Activated CD4-positive, CD25-positive, alpha-beta regulatory T cell treated with anti-CD3 and anti-CD28 coated beads, Interleukin-2, amount 50 U/mL, for 72 hours (primary cell): ENCODE results near the gene SPHKAP.
"Not testable (repeated sequence)": the region's sequence is repeated elsewhere in the genome, so short reads cannot be mapped to it uniquely, and the experiment has no call there.

Source experiments
- DNase-seq: peaks from one replicate; pipeline ENCODE4 v3.0.0; 2021

SPHKAP gene

DNA sequence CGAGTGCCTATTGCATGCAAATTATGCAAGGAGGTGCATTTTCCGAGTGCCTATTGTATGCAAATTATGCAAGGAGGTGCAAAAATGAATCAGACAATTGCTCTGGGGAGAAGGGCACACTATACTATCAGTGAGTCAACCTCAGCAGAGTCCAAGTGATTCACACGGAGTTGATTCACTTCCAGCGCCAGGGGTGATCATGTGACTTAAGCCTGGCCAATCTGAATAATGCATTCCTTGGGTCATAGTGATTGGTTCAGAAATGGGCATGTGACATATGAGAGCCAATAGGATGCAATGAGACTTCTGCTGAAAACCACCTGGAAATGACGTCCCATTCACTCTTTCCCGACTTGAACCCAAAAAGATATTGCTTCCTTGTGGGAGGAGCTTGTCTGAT, 157.9 kb downstream of the SPHKAP start:
- no peak for DNase-seq

DNA sequence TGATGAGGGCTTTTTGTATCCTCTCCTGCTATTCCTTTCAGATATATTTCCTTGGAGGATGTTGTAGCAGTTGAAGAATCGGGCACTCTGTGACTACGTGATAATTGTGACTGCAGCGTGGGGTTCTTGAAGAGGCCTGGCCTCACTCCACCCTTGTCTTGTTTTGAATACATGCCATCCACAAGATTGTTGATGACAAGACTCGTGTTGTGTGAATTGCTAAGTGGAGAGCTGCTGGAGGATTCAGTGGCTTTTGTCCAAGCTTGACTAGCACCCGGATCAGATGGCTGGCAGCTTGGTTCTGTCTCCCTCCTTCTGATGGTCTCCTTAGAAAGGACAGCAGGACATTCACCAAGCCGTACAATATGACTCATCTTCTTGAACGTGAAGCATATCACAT, 163.2 kb downstream of the SPHKAP start:
- no peak for DNase-seq

DNA sequence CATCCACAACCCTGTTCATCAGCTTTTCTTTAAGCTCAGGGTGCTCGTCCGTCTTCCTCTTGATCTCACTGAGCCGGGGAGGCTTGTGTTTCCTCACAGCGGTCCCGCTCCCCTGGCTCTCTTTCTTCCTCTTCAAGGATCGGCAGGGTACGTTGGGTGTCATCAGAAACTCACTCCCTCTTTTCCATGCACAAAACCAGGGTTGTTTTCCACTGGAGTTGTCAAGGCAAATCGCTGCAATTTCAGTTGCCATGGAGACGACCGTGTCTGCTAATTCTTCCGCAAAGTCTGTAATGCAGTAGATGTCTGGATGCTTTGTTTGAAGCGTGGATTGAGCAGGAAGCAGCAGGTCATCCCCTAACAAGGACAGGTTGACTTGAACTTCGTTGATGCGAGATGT, 163.7 kb downstream of the SPHKAP start:
- no peak for DNase-seq

DNA sequence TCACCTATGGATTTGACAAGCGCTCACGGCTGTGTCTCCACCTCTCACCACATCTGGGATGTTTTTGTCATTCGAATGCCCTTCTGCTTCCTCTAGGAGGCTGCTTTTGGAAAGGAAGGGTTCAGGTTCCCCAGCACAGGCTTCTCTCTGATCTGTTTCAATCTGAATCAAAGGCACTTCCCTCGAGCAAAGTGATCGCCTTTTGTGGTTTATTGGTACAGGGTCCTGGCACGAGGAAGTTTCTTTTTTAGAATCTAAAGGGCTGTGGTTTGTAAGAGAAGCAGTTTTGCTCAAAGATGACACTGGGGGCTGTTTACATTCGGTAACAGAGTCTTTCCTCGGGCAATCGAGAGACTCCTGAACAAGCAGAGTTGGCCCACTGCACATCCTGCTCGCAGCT, 165.1 kb downstream of the SPHKAP start:
- no peak for DNase-seq

DNA sequence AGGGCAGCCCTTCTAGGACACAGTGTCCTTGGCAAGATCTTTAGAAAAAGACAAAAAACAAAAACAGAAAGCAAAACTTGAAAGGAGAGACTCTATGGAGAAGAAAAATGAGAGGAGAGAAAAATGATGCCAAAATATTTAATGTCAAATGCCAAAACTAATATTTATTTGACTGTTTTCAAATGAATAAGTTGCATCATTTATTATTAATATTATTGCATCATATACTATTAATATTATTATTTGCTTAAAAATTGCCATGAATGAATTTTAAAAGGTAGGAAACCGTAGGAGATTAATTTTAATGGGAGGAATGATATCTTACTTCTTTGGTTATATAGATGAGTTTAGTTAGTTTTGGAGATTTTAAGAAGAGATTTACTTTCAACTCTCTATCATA, 165.7 kb downstream of the SPHKAP start:
- DNase-seq, result no peak

DNA sequence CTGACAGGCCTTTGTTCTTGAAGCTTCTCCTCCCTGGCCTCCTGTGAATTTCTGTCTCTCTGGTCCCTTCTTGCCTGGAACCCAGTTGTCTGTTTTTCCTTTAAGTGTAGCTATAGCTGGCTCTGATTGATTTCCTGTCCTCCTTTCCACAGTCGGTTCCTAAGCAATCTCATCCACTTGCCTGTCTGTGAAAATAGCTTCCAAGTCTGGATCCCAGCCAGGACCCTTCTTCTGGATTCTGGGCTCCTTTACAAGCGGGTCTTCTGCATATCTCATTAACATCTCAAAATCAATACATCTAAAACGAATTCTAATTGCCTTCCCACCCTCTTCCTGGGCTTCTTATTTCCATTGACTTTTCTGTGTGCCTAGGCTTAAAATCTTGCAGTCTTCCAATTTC, 185.1 kb downstream of the SPHKAP start:
- no peak for DNase-seq

DNA sequence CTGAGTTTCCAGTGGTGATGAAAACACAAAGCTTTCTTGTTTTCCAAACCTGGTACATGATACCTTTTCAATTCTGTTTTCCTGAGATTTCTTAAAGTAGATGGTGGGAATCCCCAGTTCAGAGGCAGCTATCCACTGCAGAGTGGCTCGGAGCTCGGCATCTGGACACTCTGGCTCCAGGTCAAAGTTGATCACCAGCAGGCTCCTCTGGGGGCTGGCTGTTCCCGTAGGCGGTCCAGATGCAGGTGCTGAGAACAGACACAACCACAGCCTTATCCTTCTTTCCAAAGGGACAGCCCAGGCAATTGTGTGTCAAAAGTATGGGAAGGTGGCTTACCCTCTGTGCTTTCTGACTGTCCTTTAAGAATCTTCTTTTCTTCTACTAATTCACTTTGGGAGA, 190.6 kb downstream of the SPHKAP start:
- DNase-seq, result no peak

DNA sequence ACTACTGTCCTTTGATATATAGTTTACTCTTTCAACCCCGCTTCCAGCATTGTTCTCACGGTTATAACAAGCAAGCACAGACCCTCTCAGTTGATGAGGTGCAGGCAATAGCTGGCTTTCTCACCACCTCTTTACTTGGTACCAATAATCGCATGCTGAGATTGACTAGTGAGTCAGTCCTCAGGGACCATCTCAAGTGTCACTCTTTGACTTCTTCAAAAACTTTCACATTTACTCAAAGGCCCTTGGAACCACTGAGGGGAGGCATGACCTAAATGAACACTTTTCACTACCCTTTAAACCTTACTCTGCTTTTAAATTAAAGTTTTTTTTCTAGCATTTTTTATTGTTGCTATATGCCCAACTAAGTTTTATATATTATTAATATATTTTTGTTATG, 208.2 kb downstream of the SPHKAP start:
- DNase-seq, result no peak

DNA sequence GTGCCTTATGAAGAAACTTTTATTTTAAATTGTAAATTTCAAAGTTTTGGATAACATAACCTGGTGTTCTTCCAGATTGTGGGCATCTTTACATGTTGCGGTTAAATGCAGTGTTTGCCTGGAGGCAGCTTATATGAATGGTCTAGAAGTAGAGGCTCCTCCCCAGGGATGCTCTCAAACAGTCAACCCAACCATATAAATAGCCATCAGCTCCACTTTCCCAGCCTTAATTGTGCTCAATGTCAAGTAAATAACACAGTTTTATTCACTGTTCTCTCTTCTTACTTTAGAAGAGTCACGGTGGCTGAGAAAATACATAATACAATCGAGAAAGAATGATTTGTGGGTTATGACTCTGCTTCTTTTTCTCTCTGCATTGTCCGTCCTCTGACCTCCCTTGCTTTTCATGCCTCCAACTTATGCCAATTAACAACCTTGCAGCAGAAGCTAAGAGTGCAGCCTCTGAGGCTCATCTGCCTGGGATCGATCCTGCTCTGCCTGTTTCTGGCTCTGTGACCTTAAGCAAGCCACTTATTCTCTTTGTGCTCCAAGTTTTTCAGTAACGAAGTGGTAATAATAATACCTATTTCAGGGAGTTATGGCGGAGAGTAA, 209.8 kb downstream of the SPHKAP start:
- no peak for DNase-seq

DNA sequence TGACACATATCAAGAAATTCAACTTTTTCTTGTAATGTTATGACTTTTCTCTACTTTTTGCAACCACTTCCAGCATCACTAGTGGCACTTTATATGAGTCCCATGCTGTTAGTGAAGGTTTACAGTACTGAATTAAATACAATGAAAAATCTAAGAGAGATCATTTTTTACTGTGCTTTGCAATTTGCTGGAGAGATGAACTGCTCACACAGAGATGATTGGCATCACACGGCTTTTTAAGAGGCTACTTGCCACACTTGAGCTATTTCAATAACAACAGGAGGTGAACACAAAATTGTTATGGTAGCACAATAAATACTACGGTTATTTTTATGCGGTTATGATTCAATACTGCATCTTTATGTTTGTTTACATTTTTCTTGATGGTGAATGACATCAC, 221.2 kb downstream of the SPHKAP start:
- no peak for DNase-seq

DNA sequence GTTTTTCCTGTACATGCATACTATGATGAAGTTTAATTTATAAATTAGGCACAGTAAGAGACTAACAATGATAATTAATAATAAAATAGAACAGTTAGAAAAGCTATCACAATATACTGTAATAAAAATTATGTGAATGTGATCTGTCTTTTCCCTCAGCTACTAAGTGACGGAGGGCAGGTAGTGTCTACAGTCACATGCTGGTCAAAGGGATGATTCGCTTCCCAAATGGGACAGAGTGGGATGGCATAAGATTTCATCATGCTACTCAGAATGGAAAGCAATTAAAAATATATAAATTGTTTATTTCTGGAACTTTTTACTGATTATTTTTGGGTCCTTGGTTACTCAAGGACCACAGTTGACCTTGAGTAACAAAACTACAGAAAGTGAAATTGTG, 238.5 kb downstream of the SPHKAP start:
- DNase-seq, result no peak

DNA sequence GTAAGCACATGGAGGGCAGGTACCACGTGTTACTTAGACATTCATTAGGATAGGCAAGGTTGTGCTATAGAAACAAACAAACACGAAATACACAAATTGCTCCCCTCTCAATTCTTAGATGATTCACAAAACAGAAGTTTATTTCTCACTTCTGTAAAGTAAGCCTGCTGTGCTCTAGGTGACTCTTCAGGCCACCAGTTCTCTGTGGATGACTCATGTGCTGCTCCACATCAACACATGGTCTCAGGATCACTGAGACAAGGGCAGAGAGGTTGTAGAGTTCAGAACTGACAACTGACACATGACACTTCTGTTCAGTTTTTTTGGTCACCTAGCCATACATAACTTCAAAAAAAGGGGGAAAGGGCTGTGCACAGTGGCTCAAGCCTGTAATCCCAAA, 239.5 kb downstream of the SPHKAP start:
- DNase-seq, result no peak

DNA sequence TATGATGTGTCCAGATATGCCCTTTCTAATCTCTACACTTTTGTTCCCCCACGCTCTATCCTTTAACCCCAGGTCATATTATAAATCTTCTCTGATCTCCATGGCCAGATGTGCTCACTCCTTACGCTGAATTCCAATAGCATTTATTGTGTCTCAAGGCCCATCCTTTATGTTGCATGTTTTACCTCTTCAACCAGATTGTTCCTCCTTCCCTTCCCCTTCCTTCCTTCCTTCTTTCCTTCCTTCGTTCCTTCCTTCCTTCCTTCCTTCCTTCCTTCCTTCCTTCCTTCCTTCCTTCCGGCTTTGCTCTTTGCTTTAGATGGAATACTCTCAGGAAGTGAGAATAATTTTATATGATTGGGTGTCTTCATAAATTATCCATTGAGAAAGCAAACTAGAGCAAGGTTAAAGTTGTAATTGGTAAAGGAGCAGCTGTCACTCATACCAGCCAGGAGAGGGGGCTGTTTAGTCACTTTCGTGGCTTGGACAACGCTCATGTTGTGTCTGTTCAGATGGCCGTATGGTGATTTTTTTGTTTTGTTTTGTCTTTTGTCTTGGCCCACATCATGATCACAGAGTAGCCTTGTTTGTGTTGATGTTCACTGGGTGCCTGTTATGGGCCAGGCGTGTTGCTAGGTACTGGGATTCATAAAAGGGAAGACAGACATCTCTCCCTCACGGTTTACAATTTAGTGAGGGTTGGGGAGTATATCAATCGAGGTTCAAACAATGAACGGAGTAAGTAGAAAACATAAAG, 242.0 kb downstream of the SPHKAP start:
- DNase-seq, result no peak

DNA sequence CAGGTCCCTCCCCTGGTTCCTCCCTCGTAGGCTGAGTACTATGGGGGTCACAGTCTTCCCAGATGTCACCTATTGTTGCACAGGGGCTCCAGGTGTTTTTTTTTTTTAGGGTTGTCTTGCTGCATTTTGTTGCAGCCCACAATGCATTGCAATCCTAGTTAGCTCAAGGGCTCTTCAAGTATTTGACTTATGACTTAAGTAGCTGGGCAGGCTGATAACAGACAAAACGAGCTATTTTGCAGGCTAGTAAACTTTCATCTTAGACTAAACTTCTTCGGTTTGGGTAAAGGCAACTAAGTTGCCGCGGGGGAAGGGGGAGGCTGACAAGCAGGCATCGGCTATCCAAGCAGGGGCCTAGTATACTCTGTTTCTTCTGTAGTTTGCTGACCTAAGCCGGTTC, 245.2 kb downstream of the SPHKAP start:
- DNase-seq, result not testable (repeated sequence)

DNA sequence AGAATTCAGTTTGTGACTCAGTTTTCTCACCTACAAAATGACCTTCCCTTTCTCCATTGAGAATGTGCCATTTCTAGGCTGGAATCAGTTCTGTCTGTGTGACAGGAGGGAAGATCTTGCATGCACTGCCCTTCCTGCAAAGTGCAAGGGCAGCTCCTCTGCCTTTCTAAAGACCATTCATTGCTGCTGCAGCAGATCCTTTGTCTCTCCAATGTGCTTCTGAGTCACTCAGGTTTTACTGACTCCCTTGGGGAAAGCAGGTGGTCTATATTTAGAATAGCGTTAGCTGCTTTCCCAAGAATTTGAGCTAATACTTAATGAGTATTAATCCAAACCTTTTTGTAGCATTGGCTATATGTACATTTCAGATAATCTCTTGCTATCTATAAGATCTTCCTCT, 247.6 kb downstream of the SPHKAP start:
- no peak for DNase-seq

DNA sequence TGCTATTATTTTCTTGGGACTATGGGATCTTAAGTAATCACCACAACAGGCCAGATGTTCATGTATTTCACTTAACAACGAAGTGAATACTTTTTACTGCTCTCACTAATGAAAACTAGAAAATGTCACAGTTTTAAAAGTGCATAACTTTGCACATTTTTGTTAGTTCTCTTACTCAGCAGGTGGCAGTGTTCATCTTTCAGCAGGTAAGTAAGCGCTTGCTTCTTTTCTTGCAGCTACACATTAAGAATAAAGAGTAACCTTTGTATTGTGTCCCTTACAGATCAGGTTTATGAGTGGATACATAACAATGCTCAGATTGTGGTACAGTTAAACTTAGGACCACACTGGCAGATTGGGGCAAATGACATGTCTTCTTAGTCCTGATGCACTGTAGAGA, 249.1 kb downstream of the SPHKAP start:
- no peak for DNase-seq

DNA sequence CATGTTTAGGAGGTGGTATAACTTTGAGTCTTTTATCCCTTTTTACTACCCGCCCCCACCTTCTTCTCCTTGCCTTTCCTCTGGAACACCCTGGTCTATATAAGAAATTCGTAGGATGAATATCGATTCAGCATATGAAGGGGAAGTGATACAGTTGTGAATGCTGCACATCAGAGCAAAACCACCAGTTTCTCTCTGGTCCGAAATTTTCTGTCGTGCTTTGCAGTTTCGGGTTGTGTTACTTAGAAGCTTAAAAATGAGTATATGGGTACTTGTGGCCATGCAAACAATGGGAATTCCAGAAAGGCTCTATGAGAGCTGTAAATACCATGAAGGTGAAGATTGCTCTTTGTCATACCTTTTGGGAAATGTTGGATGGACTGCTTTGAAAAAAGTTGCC, 249.5 kb downstream of the SPHKAP start:
- no peak for DNase-seq
